Stimulated activated CD4-positive, alpha-beta T cell treated with anti-CD3 and anti-CD28 coated beads, Interleukin-4, amount 100 ng/mL, for 1 hour (primary cell): ENCODE data around the gene FUBP3.

ENCODE experiments used
- DNase-seq: peaks from one replicate; pipeline ENCODE4 v3.0.0-alpha.2; 2020

The FUBP3 gene

GRCh38 chr9:130607640-130608420 lies 28.5 kb downstream of the FUBP3 start:
- DNase-seq, result no peak

DNA sequence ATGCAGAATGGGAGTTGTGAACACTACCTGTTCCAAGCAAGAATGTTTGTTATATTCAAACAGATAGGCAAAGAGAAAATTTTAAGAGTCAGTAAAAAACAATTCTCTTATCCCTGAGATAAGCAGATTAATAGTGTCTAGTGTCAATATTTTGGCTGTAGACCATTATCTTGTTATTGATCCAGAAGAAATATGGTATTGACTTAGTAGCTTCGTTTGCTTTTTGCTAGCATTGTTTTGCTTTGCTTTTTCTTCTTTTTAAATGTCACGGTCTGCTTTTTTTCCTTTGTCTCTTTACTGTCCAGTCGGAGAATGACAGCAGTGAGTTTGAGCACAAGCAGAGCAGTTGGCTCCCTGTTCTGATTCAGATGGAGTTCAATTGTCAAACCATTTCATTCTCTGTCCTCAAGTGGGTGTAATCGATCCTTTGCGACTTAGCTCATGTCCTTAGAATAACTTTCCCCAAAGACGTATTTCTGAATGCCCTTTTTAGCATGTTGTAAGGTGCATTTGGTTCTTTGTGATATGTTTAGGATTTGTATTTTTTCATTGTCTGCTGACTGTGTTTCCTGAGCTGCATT lies 29.3 kb downstream of the FUBP3 start:
- no peak for DNase-seq

- DNase-seq, result no peak
These were observed 29.8 kb downstream of the FUBP3 start for GRCh38 chr9:130609163-130609562.

DNA sequence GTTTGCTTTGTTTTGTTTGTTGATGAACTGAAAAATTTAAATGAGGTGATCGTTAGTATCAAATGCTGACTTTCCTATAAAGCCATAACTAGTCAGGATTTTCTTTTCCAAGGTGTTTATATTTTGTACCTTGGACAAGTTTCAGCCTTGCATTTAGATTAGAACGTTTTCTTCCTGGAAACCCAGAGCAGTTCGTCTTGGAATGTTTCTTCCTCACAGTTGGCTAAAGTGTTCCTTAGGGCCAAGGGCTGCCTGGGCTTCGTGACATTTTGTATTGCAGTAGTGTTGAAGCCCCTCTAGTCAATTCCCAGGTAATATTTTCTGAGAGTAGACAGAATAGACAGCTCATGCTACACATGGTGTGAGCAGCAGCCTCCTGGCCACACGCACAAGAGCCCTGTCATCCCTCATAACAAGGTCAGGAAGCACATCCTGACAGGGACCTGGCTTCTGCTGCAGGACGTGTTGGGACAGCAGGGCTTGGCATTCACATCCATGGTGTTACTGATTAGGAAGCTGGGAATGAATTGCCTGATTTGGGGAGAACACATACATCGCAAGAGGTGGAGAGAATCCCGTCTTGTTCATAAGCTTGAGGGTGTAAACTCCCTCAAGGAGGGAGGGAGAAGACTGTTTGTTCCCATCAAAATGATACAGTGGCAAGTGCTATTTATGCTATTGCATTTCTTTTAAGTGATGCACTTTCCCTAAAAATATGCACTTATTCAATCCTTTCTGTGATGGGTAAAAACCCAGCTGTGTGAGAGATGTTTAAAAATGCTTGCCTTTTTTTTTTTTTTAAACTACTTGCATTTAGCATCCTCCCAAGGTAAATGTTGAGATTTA lies 31.7 kb downstream of the FUBP3 start:
- no peak for DNase-seq

- no peak for DNase-seq
These were observed 37.1 kb downstream of the FUBP3 start for GRCh38 chr9:130616451-130616850.

GRCh38 chr9:130623466-130623865 lies 44.1 kb downstream of the FUBP3 start:
- DNase-seq, result no peak

GRCh38 chr9:130624154-130624553 lies 44.8 kb downstream of the FUBP3 start:
- DNase-seq, result no peak

- DNase-seq, result no peak
These were observed 47.0 kb downstream of the FUBP3 start for GRCh38 chr9:130626249-130626996.

DNA sequence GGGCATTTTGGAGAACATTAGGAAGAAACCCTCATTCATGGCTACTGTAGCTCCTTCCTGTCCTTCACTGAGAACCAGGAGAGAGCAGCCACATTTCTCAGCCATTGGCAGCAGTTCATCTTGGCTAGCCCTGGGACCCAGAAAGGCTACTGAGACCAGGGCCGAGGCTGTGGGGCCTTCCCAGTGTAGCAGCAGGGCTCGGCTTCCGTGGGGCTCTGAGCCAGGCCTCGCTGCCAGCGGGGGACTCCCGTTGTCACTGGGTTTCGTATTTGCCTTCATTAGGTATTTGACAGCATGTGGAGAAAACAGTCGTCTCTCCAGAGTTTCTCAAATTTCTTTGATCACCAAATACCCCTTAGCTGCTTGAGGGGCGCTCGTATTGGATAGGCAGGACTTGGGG lies 47.7 kb downstream of the FUBP3 start:
- no peak for DNase-seq

DNA sequence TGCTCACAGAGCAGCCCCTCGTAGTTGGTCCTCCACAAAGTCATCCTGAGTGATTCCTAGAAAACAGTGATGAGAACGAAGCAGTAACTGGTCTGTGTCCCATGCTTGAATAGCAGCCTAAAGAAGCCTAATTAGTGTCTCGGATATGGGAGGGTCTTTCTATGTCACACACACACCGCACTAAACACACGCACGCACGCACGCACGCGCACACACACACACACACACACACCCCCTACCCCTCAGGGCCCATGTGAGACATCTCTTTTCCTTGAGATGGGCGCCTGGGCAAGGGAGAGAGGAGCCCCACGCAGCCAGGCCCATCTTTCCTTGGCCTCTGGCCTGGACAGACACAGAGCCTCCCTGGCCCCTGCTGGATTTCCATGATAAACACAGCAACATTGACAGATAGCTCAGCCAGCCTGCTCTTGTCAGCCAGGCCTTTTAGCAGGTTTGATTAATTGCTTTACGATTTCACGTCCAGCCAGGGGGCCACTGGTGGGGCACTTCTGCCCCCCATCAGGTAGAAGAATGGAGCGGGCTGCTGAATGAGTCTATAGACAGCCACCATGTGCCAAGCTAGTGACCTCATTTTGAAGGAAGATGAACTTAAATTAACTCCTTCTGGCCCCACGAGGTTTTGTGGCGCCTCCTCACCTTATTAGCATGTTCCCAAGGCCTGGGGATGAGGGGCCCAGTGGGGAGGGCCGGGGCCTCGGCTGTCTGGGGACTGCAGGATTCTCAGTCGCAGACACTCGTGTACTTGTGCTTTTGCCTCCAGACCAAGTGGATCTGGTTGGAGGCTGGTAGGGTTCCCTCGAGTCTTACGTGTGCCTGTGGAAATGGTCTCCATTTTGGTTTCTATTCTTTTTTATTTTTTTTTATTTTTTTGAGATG lies 48.8 kb downstream of the FUBP3 start:
- DNase-seq, result no peak

- DNase-seq, result no peak
These were observed 50.2 kb downstream of the FUBP3 start for GRCh38 chr9:130629443-130630070.

DNA sequence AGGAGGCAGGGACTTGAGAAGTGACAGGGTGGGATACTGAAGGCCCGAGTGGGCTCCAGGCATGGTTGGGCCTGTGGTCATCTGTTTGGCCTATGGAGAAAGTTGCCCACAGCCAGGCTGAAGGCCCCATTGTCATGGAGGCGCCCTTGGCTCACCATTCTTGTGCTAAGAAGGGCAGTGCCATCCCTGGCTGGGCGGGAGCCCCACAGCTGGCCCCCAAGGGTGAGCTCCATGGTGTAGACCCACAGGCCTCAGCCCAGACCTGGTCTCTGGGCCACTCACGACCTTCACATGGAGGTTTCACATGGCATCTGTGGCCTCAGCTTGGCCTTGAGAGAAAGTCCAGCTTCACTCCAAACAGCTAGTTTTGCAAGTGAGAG lies 50.7 kb downstream of the FUBP3 start:
- DNase-seq, result no peak

DNA sequence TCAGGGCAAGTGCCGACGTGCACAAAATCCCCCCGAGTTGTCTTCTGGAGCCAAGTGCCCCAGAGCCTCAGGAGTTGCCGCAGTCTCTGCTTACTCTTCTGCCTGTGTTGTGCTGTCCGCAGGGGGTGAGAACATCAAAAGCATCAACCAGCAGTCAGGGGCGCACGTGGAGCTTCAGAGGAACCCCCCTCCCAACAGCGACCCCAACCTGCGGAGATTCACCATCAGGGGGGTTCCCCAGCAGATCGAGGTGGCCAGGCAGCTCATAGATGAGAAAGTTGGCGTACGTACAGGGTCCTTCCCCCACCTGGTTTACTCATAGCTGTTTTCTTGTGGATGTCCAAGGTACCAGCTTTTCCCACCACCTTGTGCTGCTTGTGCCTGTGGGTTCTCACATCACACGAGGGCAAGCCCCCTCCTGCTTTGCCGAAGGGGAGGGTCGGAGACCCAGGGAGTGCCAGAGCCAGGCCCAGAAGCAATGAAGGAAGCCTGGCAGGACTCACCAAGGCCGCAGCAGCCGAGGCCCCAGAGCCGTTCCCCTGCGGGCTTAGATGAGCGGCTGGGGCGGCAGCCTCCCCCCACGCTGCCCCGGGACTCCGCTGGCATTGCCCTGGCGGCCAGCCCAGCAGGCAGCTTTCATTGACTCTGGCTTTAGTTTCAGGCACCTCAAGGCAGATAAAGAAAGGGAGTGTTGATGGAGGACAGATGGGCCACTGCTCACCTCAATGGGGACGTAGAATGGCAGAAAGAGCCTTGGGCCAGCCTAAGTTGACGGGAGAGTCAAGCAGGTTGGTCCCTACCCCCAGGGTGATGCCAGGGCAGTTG lies 51.3 kb downstream of the FUBP3 start:
- no peak for DNase-seq

DNA sequence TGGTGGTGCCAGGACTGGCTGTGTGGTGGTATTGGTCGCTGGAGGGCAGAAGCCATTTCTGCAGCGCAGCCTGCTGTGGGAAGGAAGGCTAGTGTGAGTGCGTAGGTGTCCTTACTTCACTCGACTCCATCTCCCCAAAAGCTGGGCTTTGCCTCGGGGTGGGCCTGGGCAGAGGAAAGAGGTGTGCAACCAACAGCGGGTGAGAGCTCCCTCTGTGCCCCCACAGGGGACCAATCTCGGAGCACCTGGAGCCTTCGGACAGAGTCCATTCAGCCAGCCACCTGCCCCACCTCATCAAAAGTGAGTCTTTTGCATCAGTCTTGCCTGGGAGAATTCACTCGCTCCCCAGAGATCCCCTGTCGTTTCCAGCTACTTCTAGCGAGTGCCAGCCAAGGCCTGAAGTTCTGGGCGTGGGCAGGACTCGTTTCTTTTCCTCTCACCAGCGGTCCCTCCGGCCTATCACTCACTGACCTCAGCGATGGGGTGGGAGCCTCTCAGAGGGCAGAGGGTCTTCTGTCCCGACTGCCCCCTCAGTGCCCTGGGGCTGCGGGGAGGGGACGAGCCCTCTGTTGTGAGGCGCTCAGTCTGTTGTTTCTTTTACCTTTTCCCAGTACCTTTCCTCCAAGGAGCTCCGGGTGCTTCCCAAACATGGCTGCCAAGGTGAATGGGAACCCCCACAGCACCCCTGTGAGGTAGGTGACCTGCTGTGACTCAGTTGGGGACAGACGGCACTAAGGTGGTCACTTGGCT lies 52.1 kb downstream of the FUBP3 start:
- DNase-seq, result no peak

DNA sequence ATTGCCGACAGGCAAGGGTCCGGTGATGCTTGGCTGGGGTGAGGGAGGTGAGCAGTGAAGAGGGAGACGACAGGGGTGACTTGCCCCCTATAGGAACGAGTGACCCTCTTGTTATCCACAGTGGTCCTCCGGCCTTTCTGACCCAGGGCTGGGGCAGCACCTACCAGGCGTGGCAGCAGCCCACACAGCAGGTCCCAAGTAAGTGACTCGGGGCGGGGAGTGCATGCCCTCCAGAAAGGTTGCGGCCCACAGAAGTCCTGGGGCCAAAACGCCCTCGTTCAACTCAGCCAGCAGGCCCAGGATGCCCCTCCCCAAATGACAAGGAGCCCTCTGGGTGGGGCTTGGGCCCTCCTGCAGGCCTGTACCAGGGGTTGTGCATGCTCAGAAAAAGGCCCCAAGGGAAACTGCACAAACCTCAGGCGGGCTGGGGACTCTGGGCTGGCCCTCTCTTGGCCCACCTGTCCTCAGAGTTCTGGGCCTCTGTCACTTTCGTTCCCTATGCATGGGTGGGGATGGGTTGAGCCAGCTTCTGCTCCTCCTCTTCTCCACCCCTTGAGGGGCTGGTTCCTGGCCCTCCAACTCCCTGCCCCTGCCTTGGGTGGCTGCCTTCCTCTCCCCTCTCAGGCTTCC lies 52.8 kb downstream of the FUBP3 start:
- no peak for DNase-seq

DNA sequence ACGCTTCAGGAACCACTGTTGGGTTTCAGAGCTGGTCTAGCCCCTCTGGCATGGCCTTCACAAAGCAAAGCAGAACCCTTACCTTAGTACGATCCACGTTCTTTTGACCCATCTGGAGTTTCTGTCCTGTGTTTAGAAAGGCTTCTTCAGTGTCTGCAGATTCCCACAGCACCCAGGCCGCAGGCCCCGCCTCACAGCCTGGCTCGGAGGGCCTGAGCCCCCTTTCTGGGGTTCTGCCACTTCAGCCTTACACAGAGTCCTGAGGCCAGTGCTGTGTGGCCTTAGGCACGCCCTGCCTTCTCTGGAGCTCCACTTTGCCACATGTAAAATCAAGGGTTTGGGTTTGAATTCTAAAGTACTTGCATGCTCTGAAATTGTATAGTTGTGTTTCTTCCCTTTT lies 53.5 kb downstream of the FUBP3 start:
- no peak for DNase-seq

GRCh38 chr9:130633336-130634190 lies 54.2 kb downstream of the FUBP3 start:
- no peak for DNase-seq

GRCh38 chr9:130634191-130634768 lies 54.9 kb downstream of the FUBP3 start:
- DNase-seq, result no peak
